ENCODE results near the gene EGR2.
"Not testable (repeated sequence)": the region's sequence is repeated elsewhere in the genome, so short reads cannot be mapped to it uniquely, and the experiment has no call there.

EGR2 gene

DNA sequence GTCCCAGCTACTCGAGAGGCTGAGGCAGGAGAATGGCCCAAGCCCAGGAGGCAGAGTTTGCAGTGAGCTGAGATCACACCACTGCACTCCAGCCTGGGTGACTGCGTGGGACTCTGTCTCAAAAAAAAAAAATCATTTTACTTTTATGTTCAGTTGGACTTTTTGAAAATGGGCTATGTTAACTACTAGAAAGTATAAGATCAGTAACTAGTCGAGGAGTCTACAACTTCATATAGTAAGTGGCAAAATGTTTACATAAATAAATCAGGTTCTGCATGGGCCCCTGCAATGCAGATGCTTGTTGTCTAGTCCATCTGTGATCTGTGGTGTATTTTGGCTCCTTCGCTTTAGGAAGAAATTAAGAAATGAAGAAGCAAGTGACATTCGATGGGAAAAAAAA is 23.9 kb downstream of the EGR2 start:
- no peak for DNase-seq

DNA sequence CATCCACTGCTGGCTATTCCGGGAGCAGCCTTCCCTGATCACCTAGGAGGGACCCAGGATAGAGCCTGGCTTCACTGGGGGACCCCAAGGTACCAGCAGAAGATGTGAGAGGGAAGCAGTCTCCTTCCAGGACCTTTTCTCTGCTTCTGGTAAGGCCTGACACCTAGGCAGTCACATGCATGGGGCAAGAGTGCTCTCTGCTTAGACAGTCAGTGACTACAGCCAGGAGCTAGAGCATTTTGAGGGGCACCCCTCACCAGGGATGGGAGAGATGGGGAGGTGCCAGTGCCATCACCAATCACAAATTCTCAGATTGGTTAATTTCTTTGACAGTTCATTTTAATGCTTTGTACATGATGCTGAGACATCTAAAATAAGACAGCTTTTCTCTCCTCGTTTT is 25.6 kb downstream of the EGR2 start:
- DNase-seq = no peak

DNA sequence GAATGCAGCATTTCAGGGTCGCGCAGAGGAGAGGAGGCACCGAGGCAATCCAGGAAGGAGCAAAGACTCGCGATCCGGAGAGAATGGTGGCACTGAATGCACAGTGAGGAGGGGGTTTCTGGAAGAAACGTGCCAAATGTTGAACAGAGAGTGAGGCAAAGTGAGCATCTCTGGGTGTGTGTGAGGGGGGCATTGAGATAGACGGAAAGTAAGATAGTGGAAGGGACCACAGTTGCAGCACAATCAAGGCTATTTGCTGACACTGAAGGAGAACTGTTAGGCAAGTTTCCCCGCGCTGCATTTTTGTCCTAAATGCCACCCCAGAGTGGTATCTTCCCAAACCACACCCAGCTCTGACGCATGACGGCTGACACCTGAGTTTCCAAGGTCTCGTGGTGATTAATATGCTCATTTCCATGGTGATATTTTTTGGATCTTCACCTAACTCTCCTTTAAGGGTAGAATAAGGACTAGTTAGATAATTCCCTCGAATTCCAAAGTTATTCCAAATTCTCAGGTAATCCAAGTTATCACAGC is 26.1 kb downstream of the EGR2 start:
- DNase-seq = no peak

DNA sequence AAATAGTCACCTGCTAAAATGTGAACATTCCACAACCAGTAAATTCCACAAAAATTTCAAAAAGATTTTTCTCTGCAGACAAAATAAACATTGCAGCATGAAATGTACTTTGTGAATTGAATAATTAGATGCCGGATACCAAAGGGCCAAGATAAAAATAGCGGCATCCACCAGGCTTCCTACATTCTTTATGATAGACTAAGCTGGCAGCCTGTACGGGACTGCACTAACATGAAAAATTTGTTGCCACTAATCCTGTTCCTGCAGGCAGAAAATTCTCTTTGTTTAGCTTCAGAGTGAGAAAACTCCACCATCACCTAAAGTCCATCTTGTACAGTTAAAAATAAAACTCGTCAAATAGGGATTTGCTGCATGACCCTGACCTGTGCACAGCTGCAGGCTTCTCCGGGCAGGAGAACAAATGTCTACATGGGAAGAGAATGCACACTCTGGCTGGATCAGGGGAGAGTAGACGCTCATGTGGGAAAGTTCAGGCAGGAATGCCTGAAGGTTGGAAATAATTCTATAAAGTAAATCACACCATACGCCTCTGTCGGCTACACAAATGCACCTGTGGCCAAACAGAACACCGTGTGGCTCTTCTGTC is 27.2 kb downstream of the EGR2 start:
- DNase-seq = no peak

DNA sequence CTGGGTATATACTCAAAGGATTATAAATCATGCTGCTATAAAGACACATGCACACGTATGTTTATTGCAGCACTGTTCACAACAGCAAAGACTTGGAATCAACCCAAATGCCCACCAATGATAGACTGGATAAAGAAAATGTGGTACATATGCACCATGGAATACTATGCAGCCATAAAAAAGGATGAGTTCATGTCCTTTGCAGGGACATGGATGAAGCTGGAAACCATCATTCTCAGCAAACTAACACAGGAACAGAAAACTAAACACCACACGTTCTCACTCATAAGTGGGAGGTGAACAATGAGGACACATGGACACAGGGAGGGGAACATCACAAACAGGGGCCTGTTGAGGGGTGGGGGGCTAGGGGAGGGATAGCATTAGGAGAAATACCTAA is 27.9 kb downstream of the EGR2 start:
- not testable (repeated sequence) for DNase-seq

DNA sequence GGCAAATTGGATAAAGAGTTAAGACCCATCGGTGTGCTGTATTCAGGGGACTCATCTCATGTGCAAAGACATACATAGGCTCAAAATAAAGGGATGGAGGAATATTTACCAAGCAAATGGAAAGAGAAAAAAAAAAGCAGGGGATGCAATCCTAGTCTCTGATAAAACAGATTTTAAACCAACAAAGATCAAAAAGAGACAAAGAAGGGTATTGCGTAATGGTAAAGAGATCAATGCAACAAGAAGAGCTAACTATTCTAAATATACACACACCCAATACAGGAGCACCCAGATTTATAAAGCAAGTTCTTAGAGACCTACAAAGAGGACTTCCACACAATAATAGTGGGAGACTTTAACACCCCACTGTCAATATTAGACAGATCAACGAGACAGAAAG is 31.6 kb downstream of the EGR2 start:
- DNase-seq = not testable (repeated sequence)

DNA sequence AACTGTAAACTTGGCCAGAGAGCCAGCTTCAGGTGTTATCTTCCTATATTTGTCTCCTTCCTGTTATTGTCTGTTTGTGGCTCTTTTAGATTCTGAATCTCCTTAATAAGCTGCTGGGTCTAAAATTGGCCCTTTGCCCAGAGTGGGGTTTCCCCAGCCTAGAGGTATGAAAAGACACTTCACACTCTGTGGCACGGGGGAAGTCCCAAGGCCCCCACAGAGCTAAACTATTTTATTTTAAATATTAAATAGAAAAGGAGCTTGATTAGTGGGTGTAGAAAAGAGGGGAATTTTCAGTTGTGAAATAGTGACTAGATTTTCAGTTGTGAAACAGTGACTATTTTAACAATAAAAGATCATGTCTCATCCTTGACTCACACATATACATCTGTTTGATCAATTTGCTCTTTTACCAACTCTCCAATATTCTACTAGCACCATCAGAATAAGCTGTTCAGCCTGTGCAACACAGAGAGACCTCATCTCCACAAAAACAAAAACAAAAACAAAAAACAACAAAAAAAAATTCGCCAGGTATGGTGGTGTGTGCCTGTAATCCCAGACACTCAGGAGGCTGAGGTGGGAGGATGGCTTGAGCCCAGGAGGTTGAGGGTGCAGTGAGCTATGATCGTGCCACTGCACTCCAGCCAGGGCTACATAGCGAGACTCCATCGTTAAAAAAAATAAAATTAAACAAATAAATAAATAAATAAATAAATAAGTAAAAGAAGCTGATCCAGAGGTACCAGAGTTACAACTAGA is 36.5 kb downstream of the EGR2 start:
- DNase-seq = no peak

DNA sequence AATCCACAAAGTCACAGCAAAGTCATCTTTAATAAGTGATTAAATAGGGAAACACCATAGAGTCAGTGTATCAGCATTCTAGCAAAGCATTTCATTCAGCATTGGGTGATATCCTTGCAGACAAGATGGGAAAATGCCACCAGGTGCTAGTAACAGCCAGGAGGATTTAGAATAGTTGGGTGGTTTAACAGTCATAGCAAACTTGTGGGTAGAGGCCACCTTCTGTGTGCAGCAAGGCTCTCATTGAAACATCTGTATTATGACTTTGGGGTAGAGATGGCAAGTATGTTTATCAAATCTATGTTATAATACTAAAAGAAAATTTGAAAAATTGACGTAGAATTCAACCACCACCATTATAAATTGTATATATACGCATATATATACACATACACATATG is 38.0 kb downstream of the EGR2 start:
- DNase-seq = no peak

DNA sequence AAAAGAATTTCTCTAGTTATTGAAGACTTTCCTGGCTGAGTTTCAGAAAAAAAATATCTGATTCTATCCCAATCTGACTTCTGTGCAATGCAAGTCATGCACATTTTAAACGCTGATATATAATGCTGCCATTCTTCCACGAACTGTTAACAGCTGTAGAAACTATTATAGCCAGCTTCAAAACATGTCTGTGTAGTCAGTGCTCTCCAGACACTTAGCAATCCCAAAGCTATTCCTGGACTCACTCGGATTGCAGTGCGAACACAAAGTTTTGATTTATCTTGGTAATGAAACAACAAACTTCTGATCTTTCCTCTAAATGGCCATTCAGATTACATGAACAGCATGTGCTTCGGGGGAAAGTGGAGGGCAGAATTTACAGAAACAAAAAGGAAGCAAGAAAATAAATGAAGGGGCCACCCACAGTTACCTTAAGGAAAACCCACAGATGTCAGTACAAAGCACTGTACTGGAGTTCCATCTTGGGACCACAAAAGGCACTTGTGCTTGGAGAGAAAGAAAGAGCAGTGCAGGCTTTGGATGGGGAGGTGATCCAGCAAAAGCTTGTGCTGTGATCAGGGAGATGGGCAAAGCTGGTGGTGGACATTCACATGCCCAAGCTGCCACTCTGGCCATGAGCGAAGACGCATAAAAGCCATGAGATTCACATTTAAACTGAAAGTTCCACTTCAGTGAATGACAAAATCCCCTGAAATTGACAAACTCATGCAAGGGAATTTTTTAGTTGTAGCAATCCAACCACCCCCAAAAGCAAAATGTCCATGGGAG is 43.8 kb downstream of the EGR2 start:
- DNase-seq = no peak

DNA sequence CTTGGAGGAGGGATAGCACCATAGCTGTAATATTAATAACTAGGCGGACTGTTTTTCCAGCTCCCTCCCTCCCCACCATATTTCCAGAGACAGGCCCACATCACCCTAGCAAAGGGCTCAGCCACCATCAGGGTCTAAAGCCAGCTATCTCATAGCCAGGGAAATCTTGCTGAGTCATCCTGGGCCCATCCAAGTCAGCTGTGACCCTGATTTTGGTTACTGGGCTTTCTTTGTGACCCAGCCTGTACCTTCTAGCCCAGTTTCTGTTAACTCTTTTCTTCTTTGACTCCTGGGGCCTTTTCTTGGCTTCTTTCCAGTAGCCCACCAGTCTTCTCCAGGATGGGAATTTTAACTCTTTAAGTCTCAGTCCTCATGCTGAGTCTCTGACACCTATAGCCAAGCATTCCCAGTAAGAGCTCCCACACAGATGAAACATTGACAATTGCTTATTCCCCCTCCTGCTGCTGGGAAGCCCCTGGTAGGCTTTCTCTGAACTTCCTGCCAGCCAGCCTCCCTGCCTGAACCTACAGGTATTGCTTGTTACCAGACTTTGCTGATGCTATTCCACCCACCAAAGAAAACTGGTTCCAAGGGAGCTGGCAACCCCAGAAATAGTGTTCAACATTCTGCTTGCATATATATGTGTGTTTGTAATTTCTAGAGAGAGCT is 46.5 kb downstream of the EGR2 start:
- DNase-seq = no peak

DNA sequence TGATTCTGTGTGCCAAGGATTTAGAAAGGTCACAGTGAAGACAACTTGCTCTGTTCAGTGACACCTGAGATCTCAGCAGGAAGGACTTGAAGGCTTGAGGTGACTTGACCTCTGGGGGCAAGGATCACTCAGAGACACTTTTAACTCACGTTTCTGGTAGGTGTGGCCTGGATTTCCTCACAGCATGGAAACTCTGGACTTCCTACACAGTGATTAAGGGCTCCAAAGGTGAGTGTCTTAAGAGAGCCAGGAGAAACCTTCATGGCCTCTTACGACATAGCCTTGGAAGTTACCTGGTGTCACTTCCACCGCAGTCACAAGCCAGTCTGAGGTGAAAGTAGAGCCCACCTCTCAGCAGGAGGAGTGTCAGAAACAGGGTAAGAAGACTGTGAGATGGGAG is 49.8 kb downstream of the EGR2 start:
- DNase-seq = no peak

DNA sequence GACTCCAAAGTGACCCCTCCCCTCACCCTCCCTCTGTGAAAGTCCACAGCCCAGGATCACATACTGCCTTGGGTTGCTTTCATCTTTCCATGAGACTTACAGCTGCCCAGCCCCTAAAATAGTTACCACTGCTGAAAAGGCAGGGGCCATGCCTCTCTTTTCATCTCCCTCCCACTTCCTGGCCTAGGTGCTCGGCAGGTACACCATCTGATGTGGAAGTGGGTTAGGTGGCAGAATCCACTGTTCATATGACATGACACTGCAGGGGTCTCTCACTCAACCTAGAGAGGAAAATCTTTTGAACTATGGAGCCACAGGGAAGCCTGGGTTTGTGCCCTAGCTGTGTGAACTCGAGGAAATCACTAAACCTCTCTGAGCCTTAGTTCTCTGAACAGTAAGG is 50.4 kb downstream of the EGR2 start:
- no peak for DNase-seq

DNA sequence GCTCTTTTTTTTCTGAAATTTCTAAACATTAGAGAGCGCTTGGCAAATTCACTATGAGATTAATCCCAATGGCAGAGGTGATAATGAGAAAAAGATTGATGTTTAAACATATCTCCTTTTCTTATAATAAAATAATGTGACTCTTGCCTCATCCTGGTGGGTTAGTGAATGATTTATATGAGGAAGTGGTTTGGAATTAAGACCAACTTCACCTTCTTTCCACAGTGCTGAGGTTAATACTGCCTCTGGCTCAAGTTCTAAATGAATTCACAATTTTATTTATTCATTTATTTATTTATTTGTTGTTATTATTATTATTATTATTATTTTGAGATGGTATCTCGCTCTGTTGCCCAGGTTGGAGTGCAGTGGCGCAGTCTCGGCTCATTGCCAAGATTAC is 52.2 kb downstream of the EGR2 start:
- DNase-seq = no peak

DNA sequence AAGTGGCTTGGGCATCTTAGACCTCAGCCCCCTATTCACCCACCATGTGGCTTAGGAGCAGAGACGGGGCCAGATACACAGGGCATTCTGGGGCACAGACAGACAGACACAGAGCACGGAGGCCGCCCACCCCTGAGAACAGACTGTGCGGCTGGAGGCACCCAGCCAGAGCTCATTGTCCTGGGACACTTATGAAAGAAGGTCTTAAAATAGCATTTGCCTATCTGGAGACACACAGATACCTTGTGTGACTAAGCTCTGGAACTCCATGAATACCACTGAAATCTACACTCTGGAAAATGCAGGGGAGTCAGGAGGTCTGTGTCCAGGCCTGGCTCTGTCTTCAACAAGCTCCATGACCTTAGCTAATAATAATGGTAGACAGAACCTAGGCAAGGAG is 53.0 kb downstream of the EGR2 start:
- DNase-seq = no peak
